SU-DHL-6 (cell line): ENCODE data around the gene PLP2.

Source experiments
- CTCF ChIP-seq: fragments of 200-600 bp; sonication (generic); IDR thresholded peaks from one replicate; pipeline ENCODE4 v1.5.1; 2017; ENCODE audit warnings: antibody characterized with exemption, mild to moderate bottlenecking, low read length, moderate library complexity; ENCODE audit not compliant: insufficient read depth, poor library complexity, severe bottlenecking
- EZH2phosphoT487 ChIP-seq: fragments of 200-600 bp; sonication (generic), shearing (Covaris generic); conservative IDR thresholded peaks from 2 replicates; pipeline ENCODE4 v1.6.1; 2018; ENCODE audit warnings: mild to moderate bottlenecking, antibody characterized with exemption, low read length, moderate library complexity, mixed read lengths

- TF ChIP-seq CTCF (no peak), EZH2phosphoT487 (no peak)
These were observed 5.0 kb downstream of the PLP2 start for GRCh38 chrX:49176421-49177326.
